Neuronal stem cell (in vitro differentiated cells): ENCODE results near the gene DEGS2.

Experiments
- DNase-seq: peaks from one replicate; pipeline ENCODE4 v3.0.0-alpha.2; 2013; ENCODE audit warnings: low spot score
- H2AFZ ChIP-seq: one replicate; pipeline ENCODE4 v1.6.1; 2013; ENCODE audit warnings: mild to moderate bottlenecking, low read length, inconsistent platforms
- H2AK5ac ChIP-seq: 2 replicates; pipeline ENCODE4 v1.6.1; 2013; ENCODE audit warnings: low read depth, mild to moderate bottlenecking, inconsistent platforms, low read length, moderate library complexity, mixed read lengths
- H2BK120ac ChIP-seq: 2 replicates; pipeline ENCODE4 v1.6.1; 2013; ENCODE audit warnings: low read depth, mild to moderate bottlenecking, inconsistent platforms, low read length, moderate library complexity, mixed read lengths
- H2BK12ac ChIP-seq: one replicate; pipeline ENCODE4 v1.6.1; 2013; ENCODE audit warnings: low read length, inconsistent platforms
- H2BK15ac ChIP-seq: 2 replicates; pipeline ENCODE4 v1.6.1; 2013; ENCODE audit warnings: mild to moderate bottlenecking, low read length, inconsistent platforms, mixed read lengths
- H2BK5ac ChIP-seq: one replicate; pipeline ENCODE4 v1.6.1; 2013; ENCODE audit warnings: inconsistent platforms, mild to moderate bottlenecking, low read length, moderate library complexity
- H3K14ac ChIP-seq: one replicate; pipeline ENCODE4 v1.6.1; 2013; ENCODE audit warnings: low read length, inconsistent platforms
- H3K18ac ChIP-seq: 2 replicates; pipeline ENCODE4 v1.6.1; 2013; ENCODE audit warnings: low read length, inconsistent platforms
- H3K23ac ChIP-seq: 2 replicates; pipeline ENCODE4 v1.6.1; 2013; ENCODE audit warnings: low read depth, mild to moderate bottlenecking, mixed read lengths, low read length, inconsistent platforms; ENCODE audit not compliant: poor library complexity
- H3K27ac ChIP-seq: replicated peaks from 3 replicates; pipeline ENCODE4 v1.5.1; 2013; ENCODE audit warnings: low read length, inconsistent platforms
- H3K27me3 ChIP-seq, 3 experiments: 2 replicates each; pipeline ENCODE4 v1.6.1; 2013; ENCODE audit warnings: low read length in 3 of 3, mild to moderate bottlenecking in 2 of 3, inconsistent platforms in 1 of 3, low read depth in 1 of 3, mixed read lengths in 1 of 3, moderate library complexity in 1 of 3; ENCODE audit not compliant: control insufficient read depth in 3 of 3, insufficient read depth in 3 of 3
- H3K36me3 ChIP-seq, 2 donors: replicated peaks in 1 of 2; 2 replicates each; pipeline ENCODE4 v1.6.1; 2013; ENCODE audit warnings: low read length in 2 of 2; ENCODE audit not compliant: control insufficient read depth in 2 of 2, insufficient read depth in 2 of 2
- H3K4ac ChIP-seq: 2 replicates; pipeline ENCODE4 v1.6.1; 2013; ENCODE audit warnings: inconsistent platforms, mild to moderate bottlenecking, low read length, moderate library complexity
- H3K4me1 ChIP-seq, 2 donors: 1 replicate in 1 of 2; 2 replicates in 1 of 2; pipeline ENCODE4 v1.6.1; 2013; ENCODE audit warnings: low read length in 2 of 2, low read depth in 1 of 2; ENCODE audit not compliant: control insufficient read depth in 2 of 2, insufficient read depth in 1 of 2
- H3K4me2 ChIP-seq: one replicate; pipeline ENCODE4 v1.6.1; 2013; ENCODE audit warnings: mild to moderate bottlenecking, low read length, inconsistent platforms; ENCODE audit not compliant: insufficient read depth, poor library complexity, severe bottlenecking
- H3K4me3 ChIP-seq, 2 donors: 2 replicates each; pipeline ENCODE4 v1.5.1; 2013; ENCODE audit warnings: low read length in 2 of 2, mild to moderate bottlenecking in 2 of 2, inconsistent platforms in 1 of 2, moderate library complexity in 1 of 2
- H3K79me1 ChIP-seq: one replicate; pipeline ENCODE4 v1.6.1; 2013; ENCODE audit warnings: low read depth, mild to moderate bottlenecking, inconsistent platforms, low read length, moderate library complexity
- H3K9ac ChIP-seq: one replicate; pipeline ENCODE4 v1.6.1; 2013; ENCODE audit warnings: mild to moderate bottlenecking, low read depth, low read length, inconsistent platforms; ENCODE audit not compliant: poor library complexity
- H3K9me3 ChIP-seq, 2 donors: replicated peaks in 1 of 2; 2 replicates each; pipeline versions ENCODE3 to v1.6.1; 2013; ENCODE audit warnings: low read length in 2 of 2, mild to moderate bottlenecking in 2 of 2, inconsistent platforms in 1 of 2, low read depth in 1 of 2, mixed read lengths in 1 of 2, moderate library complexity in 1 of 2; ENCODE audit not compliant: control insufficient read depth in 2 of 2, insufficient read depth in 1 of 2
- H4K8ac ChIP-seq: one replicate; pipeline ENCODE4 v1.6.1; 2013; ENCODE audit warnings: low read depth, mild to moderate bottlenecking, inconsistent platforms, low read length, moderate library complexity
- H4K91ac ChIP-seq: one replicate; pipeline ENCODE4 v1.6.1; 2013; ENCODE audit warnings: low read length, low read depth, mild to moderate bottlenecking, inconsistent platforms; ENCODE audit not compliant: poor library complexity
- WGBS, 2 donors: extraction: QIAGEN DNeasy Blood & Tissue Kit; methylation state at CpG; one replicate each; pipeline ENCODE4 v1.1.7; 2013; ENCODE audit warnings: missing lambda C conversion rate in 2 of 2, mixed read lengths in 1 of 2; ENCODE audit not compliant: insufficient read length in 2 of 2, insufficient replicate concordance in 1 of 2; ENCODE audit errors: extremely low coverage in 2 of 2; 5-methylcytosine and 5-hydroxymethylcytosine counted together

Gene DEGS2

DNA sequence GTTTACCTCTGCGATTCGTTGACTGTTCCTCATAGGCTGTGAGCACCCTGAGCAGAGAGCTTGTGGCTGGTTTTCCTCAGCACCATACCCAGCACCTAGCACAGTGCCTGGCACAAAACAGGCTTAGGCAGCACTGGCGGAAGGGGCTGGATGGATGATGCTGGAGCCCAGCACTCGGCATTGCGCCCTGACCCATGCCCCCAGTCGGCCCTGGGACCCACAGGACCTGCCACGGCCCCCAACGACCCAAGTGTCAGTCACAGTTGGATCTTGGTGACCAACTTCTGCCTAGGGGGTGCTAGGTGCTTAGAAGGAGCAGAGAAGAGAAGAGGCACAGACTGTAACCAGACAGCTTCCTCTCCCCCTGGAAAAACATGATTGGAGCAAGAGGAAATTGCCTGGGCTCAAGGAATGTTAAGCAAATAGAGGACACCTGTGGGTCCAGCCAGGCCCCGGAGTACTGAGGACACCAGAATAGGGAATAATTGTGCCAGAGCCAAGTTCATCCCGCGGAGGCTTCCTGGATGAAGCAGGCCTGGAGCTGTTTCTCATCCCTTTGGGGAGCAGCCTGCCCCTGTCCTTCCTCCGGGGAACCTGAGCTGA, 31.5 kb downstream of the DEGS2 start:
- Histone ChIP-seq H3K18ac (no peak overlapping the region), H3K79me1 (peaks cover 2% of the 10 kb centered on the region), H2BK12ac (no peak overlapping the region), H2AFZ (no peak overlapping the region), H2BK5ac (no peak overlapping the region), H3K27me3 (peaks cover 0 to 2% (median 0%) of the 10 kb centered on the region in 3 experiments), H4K8ac (no peak overlapping the region), H3K4me3 (no peak overlapping the region), H3K27ac (no peak overlapping the region), H3K36me3 (peaks cover 37 to 99% of the 10 kb centered on the region in 2 donors), H4K91ac (no peak overlapping the region), H3K9me3 (no peaks in the 10 kb centered on the region), H2BK15ac (no peak overlapping the region), H3K9ac (no peak overlapping the region), H3K4me2 (no peak overlapping the region), H2BK120ac (no peak overlapping the region), H3K23ac (no peak overlapping the region), H3K4me1 (no peaks in the 10 kb centered on the region), H3K4ac (no peak overlapping the region), H2AK5ac (no peak overlapping the region), H3K14ac (no peak overlapping the region)
- WGBS, 2 donors: no CpG with 5 or more reads among the region's 12 CpGs
- no peak for DNase-seq

DNA sequence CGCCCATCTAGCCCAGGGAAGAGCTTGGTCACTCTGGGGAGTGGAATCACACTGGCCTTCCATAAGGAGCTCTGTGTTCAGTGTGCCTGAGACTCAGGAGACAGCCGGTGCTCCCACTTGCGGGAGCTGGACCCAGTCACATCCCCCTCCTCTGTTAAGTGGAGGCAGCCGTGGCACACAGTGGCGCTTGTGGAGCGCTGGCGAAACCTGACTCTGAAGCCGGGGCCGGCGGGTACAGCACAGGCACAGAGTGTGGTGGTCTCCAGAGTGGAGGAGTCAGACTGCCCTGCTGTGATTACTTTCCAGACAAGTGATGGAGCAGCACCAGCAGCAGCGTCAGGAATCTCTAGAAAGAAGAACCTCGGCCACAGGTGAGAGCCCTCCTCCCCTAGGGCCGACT, 33.0 kb downstream of the DEGS2 start:
- no peak overlapping the region for H2BK12ac ChIP-seq
- no peak for DNase-seq
- H2AK5ac ChIP-seq: no peak overlapping the region
- no peak overlapping the region for H3K18ac ChIP-seq
- H3K4me1 ChIP-seq: no peaks in the 10 kb centered on the region
- H3K4me2 ChIP-seq: no peak overlapping the region
- no peak overlapping the region for H4K8ac ChIP-seq
- no peaks in the 10 kb centered on the region for H3K27me3 ChIP-seq
- H2AFZ ChIP-seq: no peak overlapping the region
- no peak overlapping the region for H2BK5ac ChIP-seq
- no peak overlapping the region for H3K4me3 ChIP-seq
- H3K14ac ChIP-seq: no peak overlapping the region
- H4K91ac ChIP-seq: no peak overlapping the region
- H3K4ac ChIP-seq: no peak overlapping the region
- H3K36me3 ChIP-seq: peaks cover 28 to 97% of the 10 kb centered on the region in 2 donors
- no peak overlapping the region for H3K27ac ChIP-seq
- no peak overlapping the region for H2BK15ac ChIP-seq
- no peaks in the 10 kb centered on the region for H3K9me3 ChIP-seq
- WGBS, 2 donors: no CpG with 5 or more reads among the region's 13 CpGs
- H3K9ac ChIP-seq: no peak overlapping the region
- H2BK120ac ChIP-seq: no peak overlapping the region
- no peak overlapping the region for H3K23ac ChIP-seq
- peaks cover 2% of the 10 kb centered on the region for H3K79me1 ChIP-seq

DNA sequence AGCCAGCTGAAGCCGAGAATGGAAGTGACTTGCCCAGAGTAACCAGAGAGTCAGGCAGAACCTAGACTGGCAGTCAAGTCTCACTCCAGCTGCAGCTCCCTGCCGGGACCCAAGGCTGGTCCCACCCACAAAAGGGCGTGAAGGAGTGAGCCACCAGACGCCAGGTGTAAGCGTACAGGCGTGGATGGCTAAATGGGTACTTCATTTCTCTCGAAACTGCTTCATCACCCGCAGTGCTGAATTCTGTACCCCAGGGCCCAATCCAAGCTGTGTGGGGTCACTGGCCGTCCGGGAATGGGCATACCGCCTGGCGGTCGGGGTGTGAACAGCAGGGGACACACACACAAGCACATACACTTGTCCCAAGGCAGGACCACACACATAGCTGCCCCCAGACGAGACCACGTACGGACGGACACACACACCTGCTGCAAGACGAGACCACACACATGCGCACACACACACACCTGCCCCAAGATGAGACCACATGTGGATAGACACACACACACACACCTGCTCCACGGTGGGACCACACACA, 34.8 kb downstream of the DEGS2 start:
- Histone ChIP-seq H3K4me2 (no peak overlapping the region), H2AFZ (no peak overlapping the region), H3K9me3 (no peaks in the 10 kb centered on the region), H2BK120ac (no peak overlapping the region), H4K8ac (no peak overlapping the region), H2BK12ac (no peak overlapping the region), H3K4me1 (no peaks in the 10 kb centered on the region), H3K18ac (no peak overlapping the region), H3K4me3 (no peak overlapping the region), H3K9ac (no peak overlapping the region), H3K27me3 (no peaks in the 10 kb centered on the region), H2BK5ac (no peak overlapping the region), H2BK15ac (no peak overlapping the region), H3K23ac (no peak overlapping the region), H4K91ac (no peak overlapping the region), H3K79me1 (peaks cover 2% of the 10 kb centered on the region), H3K4ac (no peak overlapping the region), H3K36me3 (peaks cover 27 to 84% of the 10 kb centered on the region in 2 donors), H3K27ac (no peak overlapping the region), H3K14ac (no peak overlapping the region), H2AK5ac (no peak overlapping the region)
- DNase-seq: no peak
- WGBS, 2 donors: no CpG with 5 or more reads among the region's 20 CpGs

DNA sequence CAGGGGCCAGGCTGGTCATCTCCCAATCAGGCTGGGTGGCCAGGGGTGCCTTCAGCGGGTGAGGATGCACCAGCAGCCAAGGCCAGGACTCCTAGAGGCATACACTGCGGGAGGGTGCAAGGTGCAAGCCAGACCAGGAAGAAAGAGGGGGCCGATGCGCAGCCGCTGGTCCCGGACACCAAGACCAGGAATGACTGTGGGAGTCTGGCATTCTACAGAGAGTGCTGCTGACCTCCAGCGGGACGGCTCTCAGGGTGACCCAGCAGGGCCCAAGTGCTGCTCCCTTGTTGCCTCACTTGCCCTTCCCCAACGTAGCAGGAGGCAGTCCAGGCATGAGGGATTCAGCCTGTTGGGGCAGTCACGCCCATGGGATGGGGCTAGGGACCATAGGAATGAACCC, 35.8 kb downstream of the DEGS2 start:
- Histone ChIP-seq H3K4ac (no peak overlapping the region), H3K9ac (no peak overlapping the region), H4K91ac (no peak overlapping the region), H3K23ac (no peak overlapping the region), H2AK5ac (no peak overlapping the region), H3K79me1 (peaks cover 2% of the 10 kb centered on the region), H3K14ac (no peak overlapping the region), H3K9me3 (no peaks in the 10 kb centered on the region), H2BK5ac (no peak overlapping the region), H2AFZ (no peak overlapping the region), H3K4me2 (no peak overlapping the region), H4K8ac (no peak overlapping the region), H2BK15ac (no peak overlapping the region), H3K27ac (no peak overlapping the region), H3K18ac (no peak overlapping the region), H3K27me3 (no peaks in the 10 kb centered on the region), H2BK12ac (no peak overlapping the region), H3K4me3 (no peak overlapping the region), H2BK120ac (no peak overlapping the region), H3K36me3 (peaks cover 24 to 74% of the 10 kb centered on the region in 2 donors), H3K4me1 (no peaks in the 10 kb centered on the region)
- WGBS, 2 donors: no CpG with 5 or more reads among the region's 10 CpGs
- DNase-seq: no peak
